ENCODE measurements around the gene KCNQ1. TPM values are rescaled to one million over a fixed set of nuclear protein-coding genes. Genes with fewer than 3 reads are reported as not detected.

KCNQ1 gene
- polyA plus RNA-seq, 2 donors = 0.31 to 0.52 TPM

- no peaks in the 10 kb centered on the region for H3K36me3 ChIP-seq (ENCODE audit: control insufficient read depth in 2 of 2, insufficient read depth in 2 of 2, low read length in 1 of 2)
- H3K27me3 ChIP-seq (ENCODE audit: control insufficient read depth in 1 of 2, insufficient read depth in 2 of 2, low read length in 2 of 2) = no peaks in the 10 kb centered on the region
- no peaks in the 10 kb centered on the region for H3K4me1 ChIP-seq (ENCODE audit: control insufficient read depth in 2 of 2, insufficient read depth in 2 of 2, low read length in 1 of 2)
- no peak overlapping the region for H3K27ac ChIP-seq (ENCODE audit: low read depth in 2 of 2, low read length in 1 of 2)
- peaks cover 8 to 20% of the 10 kb centered on the region in 2 donors for H3K9me3 ChIP-seq (ENCODE audit: control insufficient read depth in 2 of 2, insufficient read depth in 1 of 2, low read depth in 1 of 2, low read length in 1 of 2)
- H3K4me3 ChIP-seq (ENCODE audit: low read depth in 1 of 2, low read length in 2 of 2) = no peak overlapping the region
- WGBS, 2 donors = 58 to 59% methylated on average over 6 of the region's 6 CpGs
Measured at GRCh38 chr11:2655834-2656622, 211.2 kb downstream of the KCNQ1 start.

- H3K27ac ChIP-seq (ENCODE audit: low read depth in 2 of 2, low read length in 1 of 2) = no peak overlapping the region
- no peaks in the 10 kb centered on the region for H3K4me1 ChIP-seq (ENCODE audit: control insufficient read depth in 2 of 2, insufficient read depth in 2 of 2, low read length in 1 of 2)
- peaks cover 4 to 22% of the 10 kb centered on the region in 2 donors for H3K9me3 ChIP-seq (ENCODE audit: control insufficient read depth in 2 of 2, insufficient read depth in 1 of 2, low read depth in 1 of 2, low read length in 1 of 2)
- 74 to 79% methylated on average over 1 of the region's 1 CpG for WGBS, 2 donors
- H3K36me3 ChIP-seq (ENCODE audit: control insufficient read depth in 2 of 2, insufficient read depth in 2 of 2, low read length in 1 of 2) = no peaks in the 10 kb centered on the region
- H3K4me3 ChIP-seq (ENCODE audit: low read depth in 1 of 2, low read length in 2 of 2) = no peak overlapping the region
- H3K27me3 ChIP-seq (ENCODE audit: control insufficient read depth in 1 of 2, insufficient read depth in 2 of 2, low read length in 2 of 2) = no peaks in the 10 kb centered on the region
Measured at GRCh38 chr11:2656859-2657258, 212.1 kb downstream of the KCNQ1 start.

GRCh38 chr11:2657697-2658284 lies 213.0 kb downstream of the KCNQ1 start:
- peaks cover 3 to 26% of the 10 kb centered on the region in 2 donors for H3K9me3 ChIP-seq (ENCODE audit: control insufficient read depth in 2 of 2, insufficient read depth in 1 of 2, low read depth in 1 of 2, low read length in 1 of 2)
- H3K4me1 ChIP-seq (ENCODE audit: control insufficient read depth in 2 of 2, insufficient read depth in 2 of 2, low read length in 1 of 2) = no peaks in the 10 kb centered on the region
- no peak overlapping the region for H3K27ac ChIP-seq (ENCODE audit: low read depth in 2 of 2, low read length in 1 of 2)
- no peaks in the 10 kb centered on the region for H3K36me3 ChIP-seq (ENCODE audit: control insufficient read depth in 2 of 2, insufficient read depth in 2 of 2, low read length in 1 of 2)
- H3K27me3 ChIP-seq (ENCODE audit: control insufficient read depth in 1 of 2, insufficient read depth in 2 of 2, low read length in 2 of 2) = no peaks in the 10 kb centered on the region
- 93 to 94% methylated on average over 8 of the region's 8 CpGs for WGBS, 2 donors
- H3K4me3 ChIP-seq (ENCODE audit: low read depth in 1 of 2, low read length in 2 of 2) = no peak overlapping the region

- Histone ChIP-seq H3K36me3 (ENCODE audit: control insufficient read depth in 2 of 2, insufficient read depth in 2 of 2, low read length in 1 of 2) (peaks cover 0 to 3% of the 10 kb centered on the region in 2 donors), H3K4me1 (ENCODE audit: control insufficient read depth in 2 of 2, insufficient read depth in 2 of 2, low read length in 1 of 2) (no peaks in the 10 kb centered on the region), H3K27ac (ENCODE audit: low read depth in 2 of 2, low read length in 1 of 2) (no peak overlapping the region), H3K27me3 (ENCODE audit: control insufficient read depth in 1 of 2, insufficient read depth in 2 of 2, low read length in 2 of 2) (no peaks in the 10 kb centered on the region), H3K9me3 (ENCODE audit: control insufficient read depth in 2 of 2, insufficient read depth in 1 of 2, low read depth in 1 of 2, low read length in 1 of 2) (peaks cover under 1 to 14% of the 10 kb centered on the region in 2 donors), H3K4me3 (ENCODE audit: low read depth in 1 of 2, low read length in 2 of 2) (no peak overlapping the region)
- WGBS, 2 donors = 96 to 100% methylated on average over 2 of the region's 2 CpGs
Measured at GRCh38 chr11:2660357-2660939, 215.6 kb downstream of the KCNQ1 start.

DNA sequence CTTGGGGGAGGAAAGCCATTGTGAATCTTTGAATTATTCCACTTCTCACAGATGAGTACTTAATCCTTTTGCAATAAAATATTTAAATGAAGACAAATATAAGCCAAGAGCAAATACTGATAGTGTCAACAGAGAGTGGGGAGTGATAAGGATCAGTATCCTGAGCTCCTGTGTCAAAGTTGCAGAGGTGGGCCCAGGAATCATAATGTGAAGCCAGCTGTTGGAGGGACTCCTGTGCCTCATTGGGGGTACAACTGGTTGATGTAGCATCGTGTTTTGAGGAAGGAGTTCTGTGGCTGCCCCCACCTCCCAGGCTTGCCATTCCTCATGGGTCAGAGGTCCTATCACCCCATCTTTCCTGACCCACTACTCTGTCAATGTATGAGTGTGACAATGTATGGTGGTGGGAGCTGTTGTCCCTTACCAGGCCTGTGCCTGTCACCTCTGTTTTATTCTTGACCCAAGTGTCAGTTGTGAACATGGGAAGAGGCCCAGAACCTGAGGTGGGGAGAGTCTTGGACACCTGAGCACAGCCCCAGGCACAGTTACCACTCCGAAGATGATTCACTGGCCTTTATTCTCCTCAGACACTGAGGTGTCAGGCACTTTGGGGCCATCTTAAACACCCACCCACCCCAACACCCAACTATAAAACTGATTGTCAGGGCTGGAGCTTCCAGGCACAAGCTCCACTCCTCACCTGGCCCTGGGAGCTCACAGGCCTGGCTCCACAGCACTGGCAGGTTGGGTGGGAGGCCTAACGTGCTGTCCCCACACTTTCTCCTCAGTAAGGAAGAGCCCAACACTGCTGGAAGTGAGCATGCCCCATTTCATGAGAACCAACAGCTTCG lies 216.6 kb downstream of the KCNQ1 start:
- Histone ChIP-seq H3K4me3 (ENCODE audit: low read depth in 1 of 2, low read length in 2 of 2) (no peak overlapping the region), H3K27ac (ENCODE audit: low read depth in 2 of 2, low read length in 1 of 2) (no peak overlapping the region), H3K27me3 (ENCODE audit: control insufficient read depth in 1 of 2, insufficient read depth in 2 of 2, low read length in 2 of 2) (no peaks in the 10 kb centered on the region), H3K4me1 (ENCODE audit: control insufficient read depth in 2 of 2, insufficient read depth in 2 of 2, low read length in 1 of 2) (no peaks in the 10 kb centered on the region), H3K9me3 (ENCODE audit: control insufficient read depth in 2 of 2, insufficient read depth in 1 of 2, low read depth in 1 of 2, low read length in 1 of 2) (peaks cover 0 to 12% of the 10 kb centered on the region in 2 donors), H3K36me3 (ENCODE audit: control insufficient read depth in 2 of 2, insufficient read depth in 2 of 2, low read length in 1 of 2) (peaks cover 0 to 3% of the 10 kb centered on the region in 2 donors)
- WGBS, 2 donors = 89 to 93% methylated on average over 4 of the region's 4 CpGs

DNA sequence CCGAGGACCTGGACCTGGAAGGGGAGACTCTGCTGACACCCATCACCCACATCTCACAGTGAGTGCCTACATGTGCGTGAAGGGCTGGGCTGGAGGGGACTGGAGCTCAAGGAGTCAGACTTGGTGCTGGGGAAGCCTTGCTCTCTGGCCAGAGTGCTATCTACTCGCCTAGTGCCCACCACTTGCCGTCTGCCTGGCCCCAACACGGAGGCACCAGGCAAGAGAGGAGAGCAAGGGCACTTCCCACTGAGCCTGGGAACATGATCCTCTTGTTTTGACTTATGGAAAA lies 217.2 kb downstream of the KCNQ1 start:
- H3K4me1 ChIP-seq (ENCODE audit: control insufficient read depth in 2 of 2, insufficient read depth in 2 of 2, low read length in 1 of 2) = no peaks in the 10 kb centered on the region
- no peak overlapping the region for H3K4me3 ChIP-seq (ENCODE audit: low read depth in 1 of 2, low read length in 2 of 2)
- peaks cover 0 to 3% of the 10 kb centered on the region in 2 donors for H3K36me3 ChIP-seq (ENCODE audit: control insufficient read depth in 2 of 2, insufficient read depth in 2 of 2, low read length in 1 of 2)
- WGBS, 2 donors = 93 to 94% methylated on average over 4 to 5 of the region's 5 CpGs
- H3K27ac ChIP-seq (ENCODE audit: low read depth in 2 of 2, low read length in 1 of 2) = no peak overlapping the region
- H3K9me3 ChIP-seq (ENCODE audit: control insufficient read depth in 2 of 2, insufficient read depth in 1 of 2, low read depth in 1 of 2, low read length in 1 of 2) = peaks cover 0 to 12% of the 10 kb centered on the region in 2 donors
- H3K27me3 ChIP-seq (ENCODE audit: control insufficient read depth in 1 of 2, insufficient read depth in 2 of 2, low read length in 2 of 2) = no peaks in the 10 kb centered on the region

DNA sequence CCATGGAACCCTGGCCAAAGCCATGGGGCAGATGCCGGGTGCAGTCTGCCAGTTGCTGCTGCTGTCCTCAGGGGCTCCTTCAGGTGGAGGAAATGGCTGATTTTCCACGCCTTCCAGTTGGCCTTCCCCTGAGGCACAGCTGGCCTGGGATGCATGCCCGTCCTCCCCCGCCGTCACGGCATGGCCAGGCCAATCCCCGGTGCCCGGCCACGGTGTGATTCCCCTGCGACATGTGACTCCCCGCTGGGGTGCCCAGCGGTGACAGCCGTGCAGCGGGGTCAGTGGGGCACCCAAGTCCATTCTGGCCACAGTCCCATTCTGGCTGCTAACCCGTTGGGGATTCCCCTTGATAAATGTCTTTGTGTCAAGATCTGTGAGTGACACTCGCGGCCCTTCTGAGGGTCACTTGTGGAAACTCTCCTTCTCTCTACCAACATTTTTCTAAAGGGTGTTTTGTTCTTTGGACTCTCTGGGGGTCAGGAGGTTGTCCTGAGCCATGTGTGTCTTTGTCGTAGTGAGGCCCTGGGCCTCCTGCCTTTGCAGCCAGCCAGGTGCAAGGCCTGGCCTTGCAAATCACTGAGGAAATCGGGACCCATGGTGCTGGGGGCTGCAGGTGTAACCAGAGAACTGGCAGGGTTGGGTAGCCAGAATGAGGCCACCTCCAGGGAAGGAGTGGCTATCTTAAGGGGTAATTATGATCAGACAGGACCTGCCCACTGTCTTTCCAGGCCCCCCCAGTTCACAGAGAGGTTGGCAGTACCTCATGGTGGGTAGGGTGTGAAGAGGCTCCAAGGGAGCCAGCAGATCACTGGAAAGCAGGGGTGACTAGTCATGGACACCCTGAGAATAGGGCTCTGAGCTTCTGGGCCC lies 217.9 kb downstream of the KCNQ1 start:
- H3K4me1 ChIP-seq (ENCODE audit: control insufficient read depth in 2 of 2, insufficient read depth in 2 of 2, low read length in 1 of 2) = no peaks in the 10 kb centered on the region
- 95% methylated on average over 19 of the region's 19 CpGs for WGBS, 2 donors
- no peak overlapping the region for H3K27ac ChIP-seq (ENCODE audit: low read depth in 2 of 2, low read length in 1 of 2)
- H3K9me3 ChIP-seq (ENCODE audit: control insufficient read depth in 2 of 2, insufficient read depth in 1 of 2, low read depth in 1 of 2, low read length in 1 of 2) = peaks cover 0 to 12% of the 10 kb centered on the region in 2 donors
- H3K36me3 ChIP-seq (ENCODE audit: control insufficient read depth in 2 of 2, insufficient read depth in 2 of 2, low read length in 1 of 2) = peaks cover 0 to 3% of the 10 kb centered on the region in 2 donors
- H3K27me3 ChIP-seq (ENCODE audit: control insufficient read depth in 1 of 2, insufficient read depth in 2 of 2, low read length in 2 of 2) = no peaks in the 10 kb centered on the region
- no peak overlapping the region for H3K4me3 ChIP-seq (ENCODE audit: low read depth in 1 of 2, low read length in 2 of 2)

- Histone ChIP-seq H3K27ac (ENCODE audit: low read depth in 2 of 2, low read length in 1 of 2) (no peak overlapping the region), H3K9me3 (ENCODE audit: control insufficient read depth in 2 of 2, insufficient read depth in 1 of 2, low read depth in 1 of 2, low read length in 1 of 2) (peaks cover 0 to 12% of the 10 kb centered on the region in 2 donors), H3K4me1 (ENCODE audit: control insufficient read depth in 2 of 2, insufficient read depth in 2 of 2, low read length in 1 of 2) (no peaks in the 10 kb centered on the region), H3K27me3 (ENCODE audit: control insufficient read depth in 1 of 2, insufficient read depth in 2 of 2, low read length in 2 of 2) (no peaks in the 10 kb centered on the region), H3K4me3 (ENCODE audit: low read depth in 1 of 2, low read length in 2 of 2) (no peak overlapping the region), H3K36me3 (ENCODE audit: control insufficient read depth in 2 of 2, insufficient read depth in 2 of 2, low read length in 1 of 2) (peaks cover 0 to 3% of the 10 kb centered on the region in 2 donors)
- WGBS, 2 donors = 95 to 99% methylated on average over 2 of the region's 2 CpGs
Measured at GRCh38 chr11:2663506-2663905, 218.7 kb downstream of the KCNQ1 start.

DNA sequence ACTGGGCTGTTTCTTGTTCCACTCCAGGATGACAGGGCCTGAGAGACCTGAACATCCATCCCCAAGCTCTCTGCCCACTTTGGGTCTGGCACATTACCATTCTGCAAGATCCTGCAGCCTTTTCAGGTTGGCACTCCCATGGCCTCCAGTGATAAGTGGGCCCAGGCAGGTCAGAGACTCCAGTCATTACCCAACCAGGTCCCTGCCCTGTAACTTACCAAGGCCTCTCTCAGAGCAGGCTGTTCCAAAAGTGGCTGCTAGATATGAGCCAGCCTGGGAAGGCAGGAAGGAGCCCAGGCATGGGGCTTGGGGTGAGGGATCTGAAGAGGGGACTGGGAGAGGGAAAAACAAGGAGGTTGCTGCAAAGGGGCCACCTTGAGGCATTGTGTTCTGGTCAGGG lies 219.1 kb downstream of the KCNQ1 start:
- H3K36me3 ChIP-seq (ENCODE audit: control insufficient read depth in 2 of 2, insufficient read depth in 2 of 2, low read length in 1 of 2) = peaks cover 0 to 3% of the 10 kb centered on the region in 2 donors
- no peaks in the 10 kb centered on the region for H3K4me1 ChIP-seq (ENCODE audit: control insufficient read depth in 2 of 2, insufficient read depth in 2 of 2, low read length in 1 of 2)
- H3K27me3 ChIP-seq (ENCODE audit: control insufficient read depth in 1 of 2, insufficient read depth in 2 of 2, low read length in 2 of 2) = no peaks in the 10 kb centered on the region
- no peak overlapping the region for H3K4me3 ChIP-seq (ENCODE audit: low read depth in 1 of 2, low read length in 2 of 2)
- H3K9me3 ChIP-seq (ENCODE audit: control insufficient read depth in 2 of 2, insufficient read depth in 1 of 2, low read depth in 1 of 2, low read length in 1 of 2) = peaks cover 0 to 12% of the 10 kb centered on the region in 2 donors
- H3K27ac ChIP-seq (ENCODE audit: low read depth in 2 of 2, low read length in 1 of 2) = no peak overlapping the region

Data from esophagus (tissue), 2 donors.